ENCODE results near the gene IL3.

IL3 gene

GRCh38 chr5:132025403-132025971 is 35.0 kb upstream of the IL3 start:
- DNase-seq (ENCODE audit: low spot score): no peak

- no peak for DNase-seq (ENCODE audit: low spot score)
Measured at GRCh38 chr5:132026516-132027008, 33.9 kb upstream of the IL3 start.

- DNase-seq (ENCODE audit: low spot score): no peak
Measured at GRCh38 chr5:132027027-132027426, 33.4 kb upstream of the IL3 start.

GRCh38 chr5:132029609-132030330 is 30.7 kb upstream of the IL3 start:
- no peak for DNase-seq (ENCODE audit: low spot score)

- no peak for DNase-seq (ENCODE audit: low spot score)
Measured at GRCh38 chr5:132030610-132031009, 29.8 kb upstream of the IL3 start.

GRCh38 chr5:132032196-132032595 is 28.3 kb upstream of the IL3 start:
- no peak for DNase-seq (ENCODE audit: low spot score)

- DNase-seq (ENCODE audit: low spot score): no peak
Measured at GRCh38 chr5:132033122-132033521, 27.3 kb upstream of the IL3 start.

- no peak for DNase-seq (ENCODE audit: low spot score)
Measured at GRCh38 chr5:132037353-132037752, 23.1 kb upstream of the IL3 start.

- DNase-seq (ENCODE audit: low spot score): no peak
Measured at GRCh38 chr5:132044207-132044606, 16.2 kb upstream of the IL3 start.

GRCh38 chr5:132046880-132047299 is 13.6 kb upstream of the IL3 start:
- no peak for DNase-seq (ENCODE audit: low spot score)

- DNase-seq (ENCODE audit: low spot score): no peak
Measured at GRCh38 chr5:132049093-132049492, 11.4 kb upstream of the IL3 start.

GRCh38 chr5:132049559-132049958 is 10.9 kb upstream of the IL3 start:
- DNase-seq (ENCODE audit: low spot score): no peak

- no peak for DNase-seq (ENCODE audit: low spot score)
Measured at GRCh38 chr5:132050136-132050535, 10.3 kb upstream of the IL3 start.

- DNase-seq (ENCODE audit: low spot score): no peak
Measured at GRCh38 chr5:132050661-132051552, 9.5 kb upstream of the IL3 start.

- DNase-seq (ENCODE audit: low spot score): no peak
Measured at GRCh38 chr5:132052520-132052919, 7.9 kb upstream of the IL3 start.

- DNase-seq (ENCODE audit: low spot score): no peak
Measured at GRCh38 chr5:132053483-132053882, 7.0 kb upstream of the IL3 start.

GRCh38 chr5:132054031-132054696 is 6.3 kb upstream of the IL3 start:
- DNase-seq (ENCODE audit: low spot score): no peak

GRCh38 chr5:132054697-132055440 is 5.6 kb upstream of the IL3 start:
- DNase-seq (ENCODE audit: low spot score): no peak

GRCh38 chr5:132055441-132055807 is 5.0 kb upstream of the IL3 start:
- DNase-seq (ENCODE audit: low spot score): no peak

GRCh38 chr5:132055808-132056609 is 4.4 kb upstream of the IL3 start:
- no peak for DNase-seq (ENCODE audit: low spot score)

Data from hematopoietic multipotent progenitor cell treated with erythropoietin and hydrocortisone succinate and interleukin-3 and kit ligand, for 17 days (in vitro differentiated cells).